ENCODE data around the gene ADM. TPM values are rescaled to one million over a fixed set of nuclear protein-coding genes. Genes with fewer than 3 reads are reported as not detected.

Gene ADM
- total RNA-seq, 1 experiment from 2014 or later: 21.9 TPM

DNA sequence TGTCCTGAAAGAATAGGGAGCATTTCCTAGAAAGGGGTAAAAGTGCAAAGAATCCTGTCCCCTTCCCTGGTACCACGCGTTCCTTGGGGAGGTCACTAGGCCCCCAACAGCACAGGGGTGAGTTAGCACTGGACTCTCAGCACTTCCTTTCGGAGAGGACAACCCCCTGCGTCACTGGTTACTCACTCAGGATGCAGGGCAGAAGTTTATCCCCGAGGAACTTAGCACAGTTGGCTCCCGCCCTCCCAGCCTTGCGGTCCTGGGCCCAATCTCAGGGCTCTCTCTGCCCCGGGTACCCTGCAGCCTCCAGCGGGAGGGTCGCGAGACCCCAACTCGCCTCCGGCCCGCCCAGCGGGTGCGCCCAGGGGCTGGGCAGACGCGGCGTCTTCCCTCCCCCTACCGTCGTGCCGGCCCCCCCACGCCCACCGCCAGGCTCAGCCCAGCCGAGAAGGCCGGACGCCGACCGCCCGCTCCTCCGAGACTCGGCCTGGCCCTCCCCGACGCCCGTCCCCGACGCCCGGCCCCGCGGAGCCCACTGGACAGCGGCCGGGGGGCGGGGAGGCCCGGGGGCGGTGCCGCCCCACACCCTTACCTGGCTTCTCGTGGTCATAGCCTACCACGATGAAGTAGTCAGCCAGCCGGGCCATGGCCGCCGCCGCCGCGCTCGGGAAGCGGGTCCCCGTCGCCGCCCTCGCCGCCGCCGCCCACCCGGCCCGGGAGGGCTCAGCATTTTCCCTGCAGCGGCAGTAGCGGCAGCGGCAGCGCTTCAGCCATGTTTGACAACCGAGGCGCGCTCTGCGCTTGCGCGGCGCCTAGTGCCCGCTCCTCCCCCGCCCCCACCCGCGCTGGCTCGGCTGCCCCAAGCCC is 11.2 kb upstream of the ADM start, which contains the start of gene SBF2:
SBF2 (minus strand) TSS at position 797 of the 867 bp plus-strand sequence; CDS start at position 647, 150 bp downstream.
- no peak for TF ChIP-seq CTCF (conservative IDR thresholded peaks at IDR 0.05)
- no peak for TF ChIP-seq EZH2 (IDR thresholded peaks at IDR 0.05; ENCODE audit: low read depth)
- peak within 1 kb of the TSS; percentile 96 for H3K4me2 ChIP-seq
- no peaks in the 10 kb centered on the region for H3K9me3 ChIP-seq (ENCODE audit: insufficient read depth, low read depth)
- H3F3A ChIP-seq (ENCODE audit: insufficient read depth, low read depth): peaks cover 21% of the 10 kb centered on the region; the same call in 1 of the 2 replicates
- BruUV-seq (replicated peaks): TSS peak; percentile 37
- intact Hi-C loops (cut with micrococcal nuclease; ENCODE audit: unreplicated experiment): no loop called here
- POLR2A ChIA-PET (ENCODE audit: unreplicated experiment): interaction anchor here (0.7 to 1.0 kb wide), 2 partner anchors 10 to 11 kb away, joined by 3 read pairs; no protein-coding TSS in a partner anchor
- no peaks in the 10 kb centered on the region for H3K27me3 ChIP-seq (ENCODE audit: insufficient read depth, low read depth)
- CTCF ChIA-PET: no interaction called here
- H4K20me1 ChIP-seq (ENCODE audit: insufficient read depth): no peaks in the 10 kb centered on the region
- peak within 1 kb of the TSS; percentile 74 for H3K27ac ChIP-seq
- H3K4me1 ChIP-seq (replicated peaks; ENCODE audit: insufficient read depth): peaks cover 17% of the 10 kb centered on the region
- no peaks in the 10 kb centered on the region for H3K36me3 ChIP-seq (ENCODE audit: low read depth)
- peak within 1 kb of the TSS; percentile 72 for H3K4me3 ChIP-seq
- H3K79me2 ChIP-seq (ENCODE audit: low read depth): peaks cover 33% of the 10 kb centered on the region
- peak; percentile 80 to 84 for DNase-seq
- H2AFZ ChIP-seq: peak within 1 kb of the TSS; percentile 82
- H3K9me2 ChIP-seq (ENCODE audit: insufficient read depth): no peaks in the 10 kb centered on the region

GRCh38 chr11:10294290-10294953 is 10.5 kb upstream of the ADM start:
- no peak for TF ChIP-seq EZH2 (IDR thresholded peaks at IDR 0.05; ENCODE audit: low read depth)
- TF ChIP-seq CTCF (conservative IDR thresholded peaks at IDR 0.05): no peak
- TSS peak; percentile 83 for BruUV-seq (replicated peaks)
- Histone ChIP-seq H3K27ac (peak overlapping the region; percentile 74), H3K4me1 (replicated peaks; ENCODE audit: insufficient read depth) (peaks cover 17% of the 10 kb centered on the region), H3K36me3 (ENCODE audit: low read depth) (0 out of 2 replicates have a peak, but pooled peaks cover 1% of the 10 kb centered on the region), H3F3A (ENCODE audit: insufficient read depth, low read depth) (peaks cover 21% of the 10 kb centered on the region; the same call in 1 of the 2 replicates), H3K9me3 (ENCODE audit: insufficient read depth, low read depth) (no peaks in the 10 kb centered on the region), H3K27me3 (ENCODE audit: insufficient read depth, low read depth) (no peaks in the 10 kb centered on the region), H3K9me2 (ENCODE audit: insufficient read depth) (no peaks in the 10 kb centered on the region), H3K4me3 (peak overlapping the region; percentile 72), H2AFZ (peak overlapping the region; percentile 82), H4K20me1 (ENCODE audit: insufficient read depth) (no peaks in the 10 kb centered on the region), H3K4me2 (peak overlapping the region; percentile 96), H3K79me2 (ENCODE audit: low read depth) (peaks cover 36% of the 10 kb centered on the region)
- intact Hi-C loops (cut with micrococcal nuclease; ENCODE audit: unreplicated experiment): no loop called here
- DNase-seq: peak; percentile 41 to 43
- POLR2A ChIA-PET (ENCODE audit: unreplicated experiment): interaction anchor here (0.7 kb wide), 1 partner anchor 155 kb away, joined by 5 read pairs; no protein-coding TSS in a partner anchor
- CTCF ChIA-PET: no interaction called here

Data from PC-9 (cell line).